Neuronal stem cell (in vitro differentiated cells): ENCODE results near the gene MYO5C.

Experiments
- DNase-seq: peaks from one replicate; pipeline ENCODE4 v3.0.0-alpha.2; 2013; ENCODE audit warnings: low spot score
- H2AFZ ChIP-seq: one replicate; pipeline ENCODE4 v1.6.1; 2013; ENCODE audit warnings: mild to moderate bottlenecking, low read length, inconsistent platforms
- H2AK5ac ChIP-seq: 2 replicates; pipeline ENCODE4 v1.6.1; 2013; ENCODE audit warnings: low read depth, mild to moderate bottlenecking, inconsistent platforms, low read length, moderate library complexity, mixed read lengths
- H2BK120ac ChIP-seq: 2 replicates; pipeline ENCODE4 v1.6.1; 2013; ENCODE audit warnings: low read depth, mild to moderate bottlenecking, inconsistent platforms, low read length, moderate library complexity, mixed read lengths
- H2BK12ac ChIP-seq: one replicate; pipeline ENCODE4 v1.6.1; 2013; ENCODE audit warnings: low read length, inconsistent platforms
- H2BK15ac ChIP-seq: 2 replicates; pipeline ENCODE4 v1.6.1; 2013; ENCODE audit warnings: mild to moderate bottlenecking, low read length, inconsistent platforms, mixed read lengths
- H2BK5ac ChIP-seq: one replicate; pipeline ENCODE4 v1.6.1; 2013; ENCODE audit warnings: inconsistent platforms, mild to moderate bottlenecking, low read length, moderate library complexity
- H3K14ac ChIP-seq: one replicate; pipeline ENCODE4 v1.6.1; 2013; ENCODE audit warnings: low read length, inconsistent platforms
- H3K18ac ChIP-seq: 2 replicates; pipeline ENCODE4 v1.6.1; 2013; ENCODE audit warnings: low read length, inconsistent platforms
- H3K23ac ChIP-seq: 2 replicates; pipeline ENCODE4 v1.6.1; 2013; ENCODE audit warnings: low read depth, mild to moderate bottlenecking, mixed read lengths, low read length, inconsistent platforms; ENCODE audit not compliant: poor library complexity
- H3K27ac ChIP-seq: replicated peaks from 3 replicates; pipeline ENCODE4 v1.5.1; 2013; ENCODE audit warnings: low read length, inconsistent platforms
- H3K27me3 ChIP-seq, 3 experiments: 2 replicates each; pipeline ENCODE4 v1.6.1; 2013; ENCODE audit warnings: low read length in 3 of 3, mild to moderate bottlenecking in 2 of 3, inconsistent platforms in 1 of 3, low read depth in 1 of 3, mixed read lengths in 1 of 3, moderate library complexity in 1 of 3; ENCODE audit not compliant: control insufficient read depth in 3 of 3, insufficient read depth in 3 of 3
- H3K36me3 ChIP-seq, 2 donors: replicated peaks in 1 of 2; 2 replicates each; pipeline ENCODE4 v1.6.1; 2013; ENCODE audit warnings: low read length in 2 of 2; ENCODE audit not compliant: control insufficient read depth in 2 of 2, insufficient read depth in 2 of 2
- H3K4ac ChIP-seq: 2 replicates; pipeline ENCODE4 v1.6.1; 2013; ENCODE audit warnings: inconsistent platforms, mild to moderate bottlenecking, low read length, moderate library complexity
- H3K4me1 ChIP-seq, 2 donors: 1 replicate in 1 of 2; 2 replicates in 1 of 2; pipeline ENCODE4 v1.6.1; 2013; ENCODE audit warnings: low read length in 2 of 2, low read depth in 1 of 2; ENCODE audit not compliant: control insufficient read depth in 2 of 2, insufficient read depth in 1 of 2
- H3K4me2 ChIP-seq: one replicate; pipeline ENCODE4 v1.6.1; 2013; ENCODE audit warnings: mild to moderate bottlenecking, low read length, inconsistent platforms; ENCODE audit not compliant: insufficient read depth, poor library complexity, severe bottlenecking
- H3K4me3 ChIP-seq, 2 donors: 2 replicates each; pipeline ENCODE4 v1.5.1; 2013; ENCODE audit warnings: low read length in 2 of 2, mild to moderate bottlenecking in 2 of 2, inconsistent platforms in 1 of 2, moderate library complexity in 1 of 2
- H3K79me1 ChIP-seq: one replicate; pipeline ENCODE4 v1.6.1; 2013; ENCODE audit warnings: low read depth, mild to moderate bottlenecking, inconsistent platforms, low read length, moderate library complexity
- H3K9ac ChIP-seq: one replicate; pipeline ENCODE4 v1.6.1; 2013; ENCODE audit warnings: mild to moderate bottlenecking, low read depth, low read length, inconsistent platforms; ENCODE audit not compliant: poor library complexity
- H3K9me3 ChIP-seq, 2 donors: replicated peaks in 1 of 2; 2 replicates each; pipeline versions ENCODE3 to v1.6.1; 2013; ENCODE audit warnings: low read length in 2 of 2, mild to moderate bottlenecking in 2 of 2, inconsistent platforms in 1 of 2, low read depth in 1 of 2, mixed read lengths in 1 of 2, moderate library complexity in 1 of 2; ENCODE audit not compliant: control insufficient read depth in 2 of 2, insufficient read depth in 1 of 2
- H4K8ac ChIP-seq: one replicate; pipeline ENCODE4 v1.6.1; 2013; ENCODE audit warnings: low read depth, mild to moderate bottlenecking, inconsistent platforms, low read length, moderate library complexity
- H4K91ac ChIP-seq: one replicate; pipeline ENCODE4 v1.6.1; 2013; ENCODE audit warnings: low read length, low read depth, mild to moderate bottlenecking, inconsistent platforms; ENCODE audit not compliant: poor library complexity
- WGBS, 2 donors: extraction: QIAGEN DNeasy Blood & Tissue Kit; methylation state at CpG; one replicate each; pipeline ENCODE4 v1.1.7; 2013; ENCODE audit warnings: missing lambda C conversion rate in 2 of 2, mixed read lengths in 1 of 2; ENCODE audit not compliant: insufficient read length in 2 of 2, insufficient replicate concordance in 1 of 2; ENCODE audit errors: extremely low coverage in 2 of 2; 5-methylcytosine and 5-hydroxymethylcytosine counted together

MYO5C gene

DNA sequence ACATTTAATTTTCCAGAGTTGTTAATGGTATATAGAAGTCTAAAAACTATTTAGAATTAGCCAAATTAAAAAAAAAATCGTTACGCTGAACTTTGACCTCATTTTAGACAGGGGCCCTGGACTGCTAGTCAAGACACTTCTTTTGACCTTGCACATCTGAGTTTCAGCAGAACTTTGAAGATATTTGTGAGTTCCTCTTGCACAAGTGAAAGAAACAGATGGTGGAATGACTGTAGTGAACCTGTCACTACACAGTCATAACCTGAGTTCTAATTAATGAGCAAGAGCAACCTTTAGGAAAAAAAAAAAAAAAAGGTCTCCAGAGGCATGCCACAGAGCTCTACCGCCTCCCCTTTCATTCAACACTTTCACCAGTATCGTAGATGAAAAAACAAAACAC lies 5.3 kb downstream of the MYO5C start:
- Histone ChIP-seq H3K27ac (no peak overlapping the region), H4K91ac (no peak overlapping the region), H2BK120ac (no peak overlapping the region), H3K9ac (no peak overlapping the region), H3K27me3 (no peaks in the 10 kb centered on the region), H3K4me1 (peaks cover 10 to 24% of the 10 kb centered on the region in 2 donors), H3K4me3 (no peak overlapping the region), H3K9me3 (peaks cover 5 to 7% of the 10 kb centered on the region in 2 donors), H3K4me2 (no peak overlapping the region), H3K79me1 (peaks cover 3% of the 10 kb centered on the region), H3K18ac (no peak overlapping the region), H3K4ac (no peak overlapping the region), H3K14ac (no peak overlapping the region), H3K23ac (no peak overlapping the region), H2BK15ac (no peak overlapping the region), H2BK5ac (no peak overlapping the region), H4K8ac (no peak overlapping the region), H3K36me3 (no peaks in the 10 kb centered on the region), H2AFZ (no peak overlapping the region), H2AK5ac (no peak overlapping the region), H2BK12ac (no peak overlapping the region)
- no CpG with 5 or more reads among the region's 4 CpGs for WGBS, 2 donors
- DNase-seq: no peak

- Histone ChIP-seq H3K14ac (no peak overlapping the region), H3K9me3 (peaks cover 5 to 9% of the 10 kb centered on the region in 2 donors), H3K4me1 (peaks cover 10 to 20% of the 10 kb centered on the region in 2 donors), H2BK12ac (no peak overlapping the region), H3K9ac (no peak overlapping the region), H3K27ac (peak overlapping the region; percentile 33), H3K23ac (no peak overlapping the region), H3K4me3 (no peak overlapping the region), H2BK5ac (no peak overlapping the region), H3K4me2 (no peak overlapping the region), H3K18ac (peak overlapping the region; percentile 45), H2AFZ (peak overlapping the region; percentile 25), H3K79me1 (peaks cover 3% of the 10 kb centered on the region), H3K4ac (no peak overlapping the region), H2BK120ac (no peak overlapping the region), H3K36me3 (no peaks in the 10 kb centered on the region), H4K8ac (no peak overlapping the region), H2BK15ac (no peak overlapping the region), H4K91ac (no peak overlapping the region), H3K27me3 (no peaks in the 10 kb centered on the region), H2AK5ac (peak overlapping the region; percentile 95)
- WGBS, 2 donors: no CpG with 5 or more reads among the region's 4 CpGs
- DNase-seq: no peak
Measured at GRCh38 chr15:52289629-52290081, 5.9 kb downstream of the MYO5C start.

GRCh38 chr15:52288986-52289385 lies 6.6 kb downstream of the MYO5C start:
- Histone ChIP-seq H2BK120ac (no peak overlapping the region), H2AFZ (no peak overlapping the region), H2BK12ac (no peak overlapping the region), H4K8ac (no peak overlapping the region), H3K36me3 (no peaks in the 10 kb centered on the region), H3K9ac (no peak overlapping the region), H3K18ac (peak overlapping the region; percentile 91), H3K4ac (no peak overlapping the region), H3K9me3 (peaks cover 5 to 9% of the 10 kb centered on the region in 2 donors), H3K79me1 (peaks cover 3% of the 10 kb centered on the region), H4K91ac (no peak overlapping the region), H3K4me2 (no peak overlapping the region), H3K14ac (no peak overlapping the region), H3K27ac (no peak overlapping the region), H3K4me3 (no peak overlapping the region), H2BK5ac (no peak overlapping the region), H2BK15ac (peak overlapping the region; percentile 35), H3K4me1 (peaks cover 10 to 19% of the 10 kb centered on the region in 2 donors), H3K27me3 (no peaks in the 10 kb centered on the region), H3K23ac (no peak overlapping the region), H2AK5ac (peak overlapping the region; percentile 95)
- WGBS, 2 donors: no CpG with 5 or more reads among the region's 5 CpGs
- DNase-seq: no peak

DNA sequence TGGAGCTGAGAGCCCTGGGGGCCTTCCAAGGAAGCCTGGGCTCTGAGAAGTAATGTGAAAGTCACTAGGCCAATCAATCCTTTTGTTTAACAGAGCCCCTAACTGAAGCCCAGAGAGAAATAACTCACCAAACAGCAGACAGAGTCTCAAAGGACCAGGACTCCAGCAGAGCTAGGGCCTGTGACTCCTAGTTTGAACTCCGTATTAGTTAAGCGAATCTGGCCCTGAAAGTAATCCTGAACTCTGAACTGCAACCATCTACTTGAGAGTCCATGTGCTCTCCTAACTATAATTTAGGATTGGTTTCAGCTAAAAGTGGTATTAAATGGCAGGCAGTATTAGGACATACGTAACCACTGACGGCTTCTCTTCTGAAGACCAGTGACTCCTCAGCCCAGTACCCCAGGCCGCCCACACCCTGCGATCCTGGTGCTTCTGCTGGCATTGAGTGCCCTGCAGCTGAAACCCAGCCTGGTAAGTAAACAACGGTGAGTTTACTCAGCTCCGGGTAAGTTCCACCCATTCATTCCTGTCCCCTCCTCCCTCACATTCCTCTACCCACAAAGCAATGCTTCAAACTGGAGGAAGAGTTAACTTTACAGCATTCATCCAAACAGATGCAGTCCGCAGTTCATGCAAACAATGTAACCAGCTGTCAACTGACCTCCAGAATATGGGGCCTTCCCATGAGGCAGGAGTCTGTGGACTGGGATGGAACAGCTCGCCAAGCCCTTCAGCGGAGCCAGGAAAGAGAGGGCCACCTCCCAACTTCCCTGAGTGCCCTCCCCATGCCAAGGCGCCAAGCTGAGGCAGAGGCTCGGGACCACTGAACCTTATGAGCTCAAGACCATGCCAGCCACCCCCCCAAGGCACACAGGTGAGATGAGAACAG lies 7.3 kb downstream of the MYO5C start:
- no peak overlapping the region for H2AFZ ChIP-seq
- H3K23ac ChIP-seq: no peak overlapping the region
- no peak overlapping the region for H2BK12ac ChIP-seq
- H2BK5ac ChIP-seq: no peak overlapping the region
- H3K9me3 ChIP-seq: peaks cover 5 to 9% of the 10 kb centered on the region in 2 donors
- H3K4ac ChIP-seq: no peak overlapping the region
- peak overlapping the region; percentile 95 for H2AK5ac ChIP-seq
- DNase-seq: no peak
- H3K4me2 ChIP-seq: no peak overlapping the region
- no peaks in the 10 kb centered on the region for H3K36me3 ChIP-seq
- H3K14ac ChIP-seq: no peak overlapping the region
- H3K27me3 ChIP-seq: no peaks in the 10 kb centered on the region
- H3K79me1 ChIP-seq: peaks cover 3% of the 10 kb centered on the region
- H2BK120ac ChIP-seq: no peak overlapping the region
- no peak overlapping the region for H3K27ac ChIP-seq
- H3K9ac ChIP-seq: no peak overlapping the region
- H2BK15ac ChIP-seq: peak overlapping the region; percentile 35
- no peak overlapping the region for H3K4me3 ChIP-seq
- H4K8ac ChIP-seq: peak overlapping the region; percentile 26
- peaks cover 7 to 18% of the 10 kb centered on the region in 2 donors for H3K4me1 ChIP-seq
- H3K18ac ChIP-seq: peak overlapping the region; percentile 91
- WGBS, 2 donors: no CpG with 5 or more reads among the region's 13 CpGs
- no peak overlapping the region for H4K91ac ChIP-seq
